Mesendoderm (in vitro differentiated cells): ENCODE results near the gene MAP3K9.

ENCODE experiments used
- DNase-seq: peaks from one replicate; pipeline ENCODE4 v3.0.0; 2013
- H2AK5ac ChIP-seq: 2 replicates; pipeline ENCODE4 v1.6.1; 2013; ENCODE audit warnings: low read length, inconsistent platforms
- H2BK120ac ChIP-seq: 2 replicates; pipeline ENCODE4 v1.6.1; 2013; ENCODE audit warnings: low read depth, mild to moderate bottlenecking, low read length, moderate library complexity, mixed read lengths
- H2BK15ac ChIP-seq: replicated peaks from 2 replicates; pipeline ENCODE4 v1.6.1; 2013; ENCODE audit warnings: low read depth, mild to moderate bottlenecking, moderate library complexity
- H2BK5ac ChIP-seq: 2 replicates; pipeline ENCODE4 v1.6.1; 2013; ENCODE audit warnings: low read length, inconsistent platforms
- H3K18ac ChIP-seq: 2 replicates; pipeline ENCODE4 v1.6.1; 2013; ENCODE audit warnings: mild to moderate bottlenecking, low read length, mixed read lengths
- H3K23ac ChIP-seq: one replicate; pipeline ENCODE4 v1.6.1; 2013; ENCODE audit warnings: low read length
- H3K27ac ChIP-seq: 2 replicates; pipeline ENCODE4 v1.5.1; 2013; ENCODE audit warnings: low read depth, mild to moderate bottlenecking, inconsistent platforms, low read length, moderate library complexity
- H3K27me3 ChIP-seq: 2 replicates; pipeline ENCODE4 v1.6.1; 2013; ENCODE audit warnings: low read length, control low read depth, mild to moderate bottlenecking, inconsistent platforms; ENCODE audit not compliant: insufficient read depth, poor library complexity
- H3K36me3 ChIP-seq: 2 replicates; pipeline ENCODE4 v1.6.1; 2013; ENCODE audit warnings: low read length, inconsistent platforms; ENCODE audit not compliant: control insufficient read depth, insufficient read depth
- H3K4ac ChIP-seq: one replicate; pipeline ENCODE4 v1.6.1; 2013; ENCODE audit warnings: low read depth, mild to moderate bottlenecking, low read length, moderate library complexity
- H3K4me1 ChIP-seq: 2 replicates; pipeline ENCODE4 v1.6.1; 2013; ENCODE audit warnings: low read depth, low read length, inconsistent platforms; ENCODE audit not compliant: control insufficient read depth
- H3K4me2 ChIP-seq: 2 replicates; pipeline ENCODE4 v1.6.1; 2013; ENCODE audit warnings: low read length
- H3K4me3 ChIP-seq: 2 replicates; pipeline ENCODE4 v1.5.1; 2013; ENCODE audit warnings: mild to moderate bottlenecking, low read length
- H3K56ac ChIP-seq: one replicate; pipeline ENCODE4 v1.6.1; 2013; ENCODE audit warnings: low read length
- H3K79me1 ChIP-seq: 2 replicates; pipeline ENCODE4 v1.6.1; 2013; ENCODE audit warnings: low read length, inconsistent platforms
- H3K79me2 ChIP-seq: 2 replicates; pipeline ENCODE4 v1.6.1; 2013; ENCODE audit warnings: mild to moderate bottlenecking, low read length; ENCODE audit not compliant: control insufficient read depth, insufficient read depth
- H3K9ac ChIP-seq: 2 replicates; pipeline ENCODE4 v1.6.1; 2013; ENCODE audit warnings: low read length, inconsistent platforms
- H4K5ac ChIP-seq: one replicate; pipeline ENCODE4 v1.6.1; 2013; ENCODE audit warnings: low read length
- H4K8ac ChIP-seq: one replicate; pipeline ENCODE4 v1.6.1; 2013; ENCODE audit warnings: low read depth, mild to moderate bottlenecking, control low read depth, low read length, moderate library complexity
- WGBS: extraction: QIAGEN DNeasy Blood & Tissue Kit; methylation state at CpG from one replicate; pipeline ENCODE4 v1.1.7; 2013; ENCODE audit warnings: low lambda C conversion rate, missing lambda C conversion rate; ENCODE audit not compliant: insufficient coverage; ENCODE audit errors: extremely low coverage; 5-methylcytosine and 5-hydroxymethylcytosine counted together

MAP3K9 gene

GRCh38 chr14:70814466-70814865 lies 5.2 kb upstream of the MAP3K9 start:
- no peak overlapping the region for H2BK120ac ChIP-seq
- H3K4me2 ChIP-seq, result no peak overlapping the region
- no peak overlapping the region for H4K5ac ChIP-seq
- WGBS, result no CpG with 5 or more reads among the region's 1 CpG
- H3K27me3 ChIP-seq, result no peaks in the 10 kb centered on the region
- peaks cover 14% of the 10 kb centered on the region for H3K79me2 ChIP-seq
- no peak overlapping the region for H3K18ac ChIP-seq
- no peaks in the 10 kb centered on the region for H3K36me3 ChIP-seq
- no peak overlapping the region for H3K27ac ChIP-seq
- DNase-seq, result no peak
- H3K56ac ChIP-seq, result no peak overlapping the region
- no peak overlapping the region for H2AK5ac ChIP-seq
- peaks cover 6% of the 10 kb centered on the region for H3K79me1 ChIP-seq
- no peak overlapping the region for H3K4me3 ChIP-seq
- no peak overlapping the region for H3K23ac ChIP-seq
- H3K4ac ChIP-seq, result no peak overlapping the region
- no peak overlapping the region for H2BK15ac ChIP-seq
- H2BK5ac ChIP-seq, result no peak overlapping the region
- no peak overlapping the region for H4K8ac ChIP-seq
- no peak overlapping the region for H3K9ac ChIP-seq
- H3K4me1 ChIP-seq, result no peaks in the 10 kb centered on the region

GRCh38 chr14:70812124-70812818 lies 3.0 kb upstream of the MAP3K9 start:
- Histone ChIP-seq H3K9ac (no peak overlapping the region), H2BK5ac (no peak overlapping the region), H4K5ac (no peak overlapping the region), H2AK5ac (no peak overlapping the region), H3K18ac (no peak overlapping the region), H3K79me1 (peaks cover 7% of the 10 kb centered on the region), H3K4ac (no peak overlapping the region), H3K4me2 (peak overlapping the region; percentile 7), H3K27me3 (no peaks in the 10 kb centered on the region), H3K36me3 (no peaks in the 10 kb centered on the region), H4K8ac (no peak overlapping the region), H2BK15ac (no peak overlapping the region), H2BK120ac (no peak overlapping the region), H3K56ac (peak overlapping the region; percentile 34), H3K27ac (no peak overlapping the region), H3K23ac (no peak overlapping the region), H3K79me2 (peaks cover 18% of the 10 kb centered on the region), H3K4me1 (no peaks in the 10 kb centered on the region), H3K4me3 (no peak overlapping the region)
- WGBS, result no CpG with 5 or more reads among the region's 2 CpGs
- no peak for DNase-seq

- Histone ChIP-seq H3K18ac (no peak overlapping the region), H3K4me3 (no peak overlapping the region), H2AK5ac (no peak overlapping the region), H2BK120ac (no peak overlapping the region), H3K36me3 (no peaks in the 10 kb centered on the region), H4K8ac (no peak overlapping the region), H3K56ac (peak overlapping the region; percentile 46), H3K27ac (no peak overlapping the region), H3K27me3 (no peaks in the 10 kb centered on the region), H2BK5ac (no peak overlapping the region), H3K4ac (no peak overlapping the region), H3K9ac (peak overlapping the region; percentile 16), H3K79me1 (peaks cover 8% of the 10 kb centered on the region), H3K4me2 (peak overlapping the region; percentile 3), H4K5ac (no peak overlapping the region), H3K79me2 (peaks cover 18% of the 10 kb centered on the region), H3K23ac (no peak overlapping the region), H3K4me1 (no peaks in the 10 kb centered on the region), H2BK15ac (no peak overlapping the region)
- no CpG with 5 or more reads among the region's 2 CpGs for WGBS
- DNase-seq, result peak; percentile 62
Observed at GRCh38 chr14:70811578-70811977, 2.3 kb upstream of the MAP3K9 start.

GRCh38 chr14:70811050-70811449 lies 1.7 kb upstream of the MAP3K9 start:
- Histone ChIP-seq H4K5ac (no peak overlapping the region), H2AK5ac (no peak overlapping the region), H3K4me1 (no peaks in the 10 kb centered on the region), H3K79me1 (peaks cover 11% of the 10 kb centered on the region), H3K27me3 (no peaks in the 10 kb centered on the region), H3K18ac (no peak overlapping the region), H3K4me2 (peak overlapping the region; percentile 5), H2BK15ac (no peak overlapping the region), H2BK120ac (no peak overlapping the region), H3K56ac (peak overlapping the region; percentile 87), H3K4me3 (peak overlapping the region; percentile 34), H3K9ac (peak overlapping the region; percentile 84), H2BK5ac (no peak overlapping the region), H4K8ac (no peak overlapping the region), H3K23ac (no peak overlapping the region), H3K27ac (no peak overlapping the region), H3K36me3 (no peaks in the 10 kb centered on the region), H3K4ac (no peak overlapping the region), H3K79me2 (peaks cover 21% of the 10 kb centered on the region)
- DNase-seq, result no peak
- WGBS, result no CpG with 5 or more reads among the region's 2 CpGs

GRCh38 chr14:70810621-70811020 lies 1.3 kb upstream of the MAP3K9 start:
- Histone ChIP-seq H3K4me2 (peak overlapping the region; percentile 77), H3K9ac (peak overlapping the region; percentile 84), H3K27me3 (no peaks in the 10 kb centered on the region), H3K23ac (no peak overlapping the region), H2BK5ac (no peak overlapping the region), H2BK15ac (no peak overlapping the region), H4K5ac (no peak overlapping the region), H2BK120ac (no peak overlapping the region), H4K8ac (no peak overlapping the region), H3K79me1 (peaks cover 14% of the 10 kb centered on the region), H3K27ac (no peak overlapping the region), H3K36me3 (no peaks in the 10 kb centered on the region), H3K79me2 (peaks cover 24% of the 10 kb centered on the region), H3K18ac (no peak overlapping the region), H3K56ac (peak overlapping the region; percentile 87), H3K4me3 (peak overlapping the region; percentile 34), H2AK5ac (no peak overlapping the region), H3K4me1 (no peaks in the 10 kb centered on the region), H3K4ac (no peak overlapping the region)
- no peak for DNase-seq
- no CpG with 5 or more reads among the region's 7 CpGs for WGBS
